Measurements from ENCODE around the gene CTSW. TPM values are rescaled to one million over a fixed set of nuclear protein-coding genes. Genes with fewer than 3 reads are reported as not detected.

Gene CTSW
- total RNA-seq, 4 donors from 2014 or later, result 0.76 to 5.0 (median 1.4) TPM; not detected in 1

GRCh38 chr11:65920372-65920802, 40.8 kb downstream of the CTSW start:
- 48% methylated on average over 6 of the region's 15 CpGs for WGBS
- peaks cover 55% of the 10 kb centered on the region for H3K4me1 ChIP-seq
- H3K4me3 ChIP-seq, result peak overlapping the region; percentile 90
- H3K27me3 ChIP-seq, result no peaks in the 10 kb centered on the region
- no peaks in the 10 kb centered on the region for H3K9me3 ChIP-seq
- H3K27ac ChIP-seq, result no peak overlapping the region
- TF ChIP-seq POLR2A (IDR thresholded peaks at IDR 0.05) (no peak), EP300 (IDR thresholded peaks at IDR 0.05) (no peak), CTCF (IDR thresholded peaks at IDR 0.05) (no peak), POLR2AphosphoS5 (IDR thresholded peaks at IDR 0.05) (no peak)
- DNase-seq (ENCODE audit: low spot score in 2 of 2), result peak in 1 of 2 donors; percentile 74
- H3K36me3 ChIP-seq, result peaks cover 22% of the 10 kb centered on the region

- DNase-seq (ENCODE audit: low spot score in 2 of 2), result no peak
- Histone ChIP-seq H3K9me3 (no peaks in the 10 kb centered on the region), H3K4me1 (peaks cover 48% of the 10 kb centered on the region), H3K4me3 (peak overlapping the region; percentile 90), H3K36me3 (peaks cover 22% of the 10 kb centered on the region), H3K27ac (no peak overlapping the region), H3K27me3 (no peaks in the 10 kb centered on the region)
- TF ChIP-seq POLR2A (IDR thresholded peaks at IDR 0.05) (no peak), CTCF (IDR thresholded peaks at IDR 0.05) (no peak), POLR2AphosphoS5 (IDR thresholded peaks at IDR 0.05) (no peak), EP300 (IDR thresholded peaks at IDR 0.05) (no peak)
- WGBS, result 87% methylated on average over 8 of the region's 12 CpGs
These were observed 41.5 kb downstream of the CTSW start for GRCh38 chr11:65921033-65921555.

GRCh38 chr11:65921876-65922275, 42.2 kb downstream of the CTSW start:
- Histone ChIP-seq H3K36me3 (peaks cover 22% of the 10 kb centered on the region), H3K4me3 (no peak overlapping the region), H3K9me3 (no peaks in the 10 kb centered on the region), H3K4me1 (peaks cover 40% of the 10 kb centered on the region), H3K27ac (no peak overlapping the region), H3K27me3 (no peaks in the 10 kb centered on the region)
- WGBS, result 92% methylated on average over 10 of the region's 10 CpGs
- TF ChIP-seq POLR2A (IDR thresholded peaks at IDR 0.05) (no peak), CTCF (IDR thresholded peaks at IDR 0.05) (no peak), EP300 (IDR thresholded peaks at IDR 0.05) (no peak), POLR2AphosphoS5 (IDR thresholded peaks at IDR 0.05) (no peak)
- no peak for DNase-seq (ENCODE audit: low spot score in 2 of 2)

- DNase-seq (ENCODE audit: low spot score in 2 of 2), result no peak
- no peak for TF ChIP-seq POLR2AphosphoS5 (IDR thresholded peaks at IDR 0.05)
- Histone ChIP-seq H3K27me3 (no peaks in the 10 kb centered on the region), H3K4me1 (peaks cover 34% of the 10 kb centered on the region), H3K36me3 (peaks cover 22% of the 10 kb centered on the region), H3K9me3 (no peaks in the 10 kb centered on the region), H3K4me3 (no peak overlapping the region), H3K27ac (no peak overlapping the region)
- WGBS, result 35% methylated on average over 3 of the region's 3 CpGs
These were observed 42.9 kb downstream of the CTSW start for GRCh38 chr11:65922565-65922964.

- no peak overlapping the region for H3K4me3 ChIP-seq
These were observed 45.8 kb downstream of the CTSW start for GRCh38 chr11:65925397-65925796.

More at GRCh38 chr11:65925397-65925796, 45.8 kb downstream of the CTSW start:
- peaks cover 18% of the 10 kb centered on the region for H3K4me1 ChIP-seq
- peaks cover 22% of the 10 kb centered on the region for H3K36me3 ChIP-seq
- H3K9me3 ChIP-seq, result no peaks in the 10 kb centered on the region
- 48% methylated on average over 2 of the region's 2 CpGs for WGBS
- no peaks in the 10 kb centered on the region for H3K27me3 ChIP-seq
- DNase-seq (ENCODE audit: low spot score in 2 of 2), result no peak
- TF ChIP-seq POLR2A (IDR thresholded peaks at IDR 0.05) (no peak), EP300 (IDR thresholded peaks at IDR 0.05) (no peak), CTCF (IDR thresholded peaks at IDR 0.05) (no peak), POLR2AphosphoS5 (IDR thresholded peaks at IDR 0.05) (no peak)
- no peak overlapping the region for H3K27ac ChIP-seq

Measured in suprapubic skin (tissue), 4 donors.